ENCODE data around the gene DISC1.

DISC1 gene

DNA sequence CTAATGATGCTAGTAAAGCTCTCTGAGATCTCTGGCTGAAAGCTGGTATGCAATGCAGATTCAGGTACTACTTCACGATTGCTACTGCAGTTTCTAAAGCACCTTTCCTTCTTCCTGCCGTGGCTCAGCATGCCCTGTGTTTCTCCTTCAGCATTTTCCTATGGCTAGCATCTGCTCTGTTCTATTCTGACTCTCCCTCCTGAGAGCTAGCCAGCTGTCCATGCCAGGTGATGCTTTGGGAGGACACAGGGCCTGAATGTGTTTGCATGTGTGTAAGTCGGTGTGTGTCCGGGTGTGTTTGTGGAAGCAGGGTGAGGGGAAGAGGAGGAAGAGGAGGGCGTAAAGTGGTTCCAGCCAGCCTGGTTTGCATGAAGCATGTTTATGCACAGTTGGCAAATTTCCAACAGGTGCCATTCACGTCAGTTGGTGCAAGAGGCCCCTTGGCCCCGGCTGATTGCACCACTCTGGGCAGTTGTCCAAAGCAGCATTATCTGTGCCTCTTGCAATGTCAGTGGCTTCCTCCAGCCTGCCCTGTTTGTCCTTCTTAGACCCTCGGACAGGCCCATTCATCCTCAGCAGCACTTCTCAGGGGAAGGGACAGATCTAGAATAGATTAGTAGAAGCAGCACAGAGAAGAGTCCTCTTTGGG lies 433.3 kb downstream of the DISC1 start:
- in situ Hi-C loops (cut with MboI; ENCODE audit: low sequenced_read_pairs), result no loop called here

DNA sequence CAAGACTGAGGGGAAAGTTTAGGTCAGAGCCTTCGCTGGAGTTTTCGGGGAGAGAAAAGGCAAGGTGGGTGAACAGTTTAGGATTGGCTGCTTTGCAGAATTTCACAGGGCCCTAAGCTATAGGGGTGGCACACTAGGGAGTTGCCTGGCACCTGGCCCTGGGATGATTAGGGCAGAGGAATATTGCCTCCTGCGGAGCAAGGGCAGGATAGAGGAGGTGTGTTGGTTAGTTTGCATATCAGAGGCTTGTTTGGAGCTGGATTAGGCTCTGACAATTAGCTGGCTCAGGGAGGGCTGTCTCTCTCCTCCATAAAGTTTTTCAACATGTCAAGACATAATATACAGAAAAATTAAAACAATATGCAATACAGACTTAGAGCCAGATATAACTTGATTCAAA lies 436.4 kb downstream of the DISC1 start:
- in situ Hi-C loops (cut with MboI; ENCODE audit: low sequenced_read_pairs), result no loop called here

DNA sequence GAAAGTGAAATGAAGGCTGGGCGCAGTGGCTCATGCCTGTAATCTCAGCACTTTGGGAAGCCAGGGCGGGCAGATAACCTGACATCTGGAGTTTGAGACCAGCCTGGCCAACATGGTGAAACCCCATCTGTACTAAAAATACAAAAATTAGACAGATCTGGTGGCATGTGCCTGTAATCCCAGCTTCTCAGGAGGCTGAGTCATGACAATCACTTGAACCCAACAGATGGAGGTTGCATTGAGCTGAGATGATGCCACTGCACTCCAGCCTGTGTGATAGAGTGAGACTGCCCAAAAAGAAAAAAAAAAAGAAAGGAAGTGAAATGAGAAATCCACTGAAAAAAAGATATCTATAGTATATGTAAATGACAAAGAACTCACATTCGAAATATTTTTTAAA lies 439.9 kb downstream of the DISC1 start:
- in situ Hi-C loops (cut with MboI; ENCODE audit: low sequenced_read_pairs), result no loop called here

DNA sequence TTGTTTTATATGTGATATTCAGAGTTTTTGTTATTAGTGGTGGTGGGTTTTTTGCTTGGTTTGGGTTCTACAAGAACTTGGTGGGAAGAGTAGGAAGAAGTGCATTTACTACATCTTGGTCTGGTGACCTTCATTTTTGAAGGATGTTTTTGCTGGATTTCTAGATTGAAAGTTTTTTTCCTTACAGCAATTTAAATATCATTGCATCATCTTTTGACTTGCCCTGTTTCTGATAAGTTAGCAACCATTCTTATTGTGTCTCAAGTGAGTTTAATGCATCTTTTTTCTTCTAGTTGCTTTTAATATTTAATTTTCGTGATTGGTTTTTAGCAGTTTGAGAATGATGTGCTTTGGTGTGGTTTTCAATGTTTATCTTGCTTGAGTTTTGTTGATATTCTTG lies 447.7 kb downstream of the DISC1 start:
- in situ Hi-C loops (cut with MboI; ENCODE audit: low sequenced_read_pairs), result no loop called here

DNA sequence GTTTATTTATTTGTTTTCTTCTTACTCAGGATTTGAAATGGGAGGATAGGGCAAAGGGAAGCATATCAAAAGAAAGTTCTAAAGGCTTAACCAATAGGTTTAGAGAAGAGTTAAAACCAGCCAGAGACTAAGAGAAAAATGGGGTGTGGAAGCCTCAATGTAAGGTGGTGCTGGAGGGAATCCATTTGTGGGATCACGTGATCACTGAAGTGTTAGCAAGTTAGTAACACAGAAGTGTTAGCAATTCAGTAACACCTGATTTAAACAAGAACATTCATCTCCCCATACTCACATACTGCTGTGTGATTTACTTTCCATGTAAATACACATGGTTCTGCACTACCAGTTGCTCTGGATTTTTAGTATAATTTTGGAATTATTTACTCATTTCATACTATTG lies 451.2 kb downstream of the DISC1 start:
- in situ Hi-C loops (cut with MboI; ENCODE audit: low sequenced_read_pairs), result no loop called here

DNA sequence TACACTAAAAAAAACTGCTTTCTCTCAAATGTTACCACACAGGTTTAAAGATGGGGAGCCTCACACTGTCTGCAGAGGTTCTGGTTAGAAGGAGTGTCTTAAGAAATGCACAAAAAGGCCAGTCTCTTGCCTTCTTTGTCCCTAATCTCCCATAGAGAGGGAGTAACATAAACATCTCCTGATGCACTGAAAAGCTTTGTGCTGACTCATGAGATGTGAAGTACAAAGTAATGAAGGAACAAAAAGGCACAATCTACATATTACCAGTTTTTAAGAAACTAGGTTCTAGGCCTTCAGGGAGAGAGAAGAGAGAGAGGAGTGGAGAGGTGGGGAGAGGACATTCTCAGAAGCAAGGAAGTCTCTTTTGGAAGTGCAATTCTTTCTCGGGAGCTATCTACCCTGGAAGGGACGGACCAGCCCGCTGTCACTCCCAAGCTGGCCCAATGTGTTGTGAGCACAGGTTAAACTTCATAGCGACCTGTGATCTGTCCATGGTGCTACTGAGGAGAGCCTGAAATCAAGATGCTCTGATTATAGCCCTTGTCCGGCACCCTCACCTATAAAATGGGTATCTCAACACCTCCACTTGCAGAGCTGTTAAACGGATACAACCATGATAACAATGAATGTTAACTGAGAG lies 458.1 kb downstream of the DISC1 start:
- in situ Hi-C loops (cut with MboI; ENCODE audit: low sequenced_read_pairs), result no loop called here

DNA sequence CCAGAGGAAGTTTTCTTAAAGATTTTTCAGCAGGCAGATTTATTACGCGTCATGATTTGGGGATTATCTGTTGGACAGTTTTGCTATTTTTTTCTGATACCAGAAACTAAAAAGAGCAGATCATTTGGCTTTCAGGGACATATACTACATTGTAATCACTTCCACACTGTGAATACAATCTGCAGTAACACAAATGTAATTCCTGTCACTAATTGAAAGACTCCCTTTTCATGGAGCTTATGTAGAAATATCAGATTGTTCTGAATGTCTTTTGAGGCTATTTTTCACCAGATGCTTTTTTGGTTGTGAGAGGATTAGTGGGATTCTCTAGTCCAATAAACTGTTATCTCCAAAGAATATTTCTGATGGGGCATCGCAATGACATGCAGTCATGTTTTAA lies 464.2 kb downstream of the DISC1 start:
- in situ Hi-C loops (cut with MboI; ENCODE audit: low sequenced_read_pairs), result no loop called here
